GM12878 (cell line): ENCODE measurements around the gene PCDHA12. TPM values are rescaled to one million over a fixed set of nuclear protein-coding genes. Genes with fewer than 3 reads are reported as not detected.

ENCODE experiments used
- ATAC-seq: fragments of 200-7000 bp; cut with Tn5 transposase; 3 replicates; pipeline ENCODE4 v1.9.1; 2020; ENCODE audit warnings: mild to moderate bottlenecking, moderate library complexity
- BruUV-seq: library from RNA; stranded (reverse); fragments of 400-500 nt; replicated peaks from 2 replicates; lab custom pipeline; 2021; lab: Mats Ljungman, UMichigan
- CTCF ChIA-PET: fragments of 300-600 bp; sonication (Branson Sonifier 250); formaldehyde crosslinking; extraction: SDS; loops from one replicate; lab custom pipeline; 2021; ENCODE audit warnings: inconsistent platforms; lab: Yijun Ruan, JAX
- POLR2A ChIA-PET: fragments of 350-600 bp; formaldehyde crosslinking; extraction: SDS; loops from one replicate; lab custom pipeline; 2021; ENCODE audit warnings: inconsistent platforms; lab: Charles Lee
- RAD21 ChIA-PET: fragments of 300-600 bp; sonication (Branson Sonifier 250); formaldehyde crosslinking; loops from one replicate; lab custom pipeline; 2023; ENCODE audit warnings: antibody characterized with exemption; ENCODE audit not compliant: unreplicated experiment; lab: Charles Lee
- SMC1A ChIA-PET: fragments of 300-600 bp; sonication (Branson Sonifier 250); formaldehyde crosslinking; loops from one replicate; lab custom pipeline; 2023; ENCODE audit not compliant: unreplicated experiment, uncharacterized antibody; lab: Charles Lee
- DNase-seq: peaks from one replicate; pipeline ENCODE4 v3.0.0-alpha.2; 2011; ENCODE audit warnings: low read depth, low spot score
- FAIRE-seq: peaks from 3 replicates; lab custom pipeline; 2011; peaks lifted over from hg19 to GRCh38; lab: Jason Lieb, UNC
- H2AFZ ChIP-seq: 2 replicates; pipeline ENCODE4 v1.6.0; 2011; ENCODE audit warnings: low read depth, low read length, control low read depth; ENCODE audit not compliant: control insufficient read depth
- H3K27ac ChIP-seq: 2 replicates; pipeline ENCODE4 v1.5.1; 2011; ENCODE audit warnings: control low read depth; ENCODE audit not compliant: control insufficient read depth, insufficient read depth
- H3K27me3 ChIP-seq, 2 experiments: replicated peaks in 1 of 2; 2 replicates each; pipeline versions ENCODE4 v1.6.0 to v1.6.1; 2011; ENCODE audit warnings: low read length in 1 of 2; ENCODE audit not compliant: control insufficient read depth in 2 of 2, insufficient read depth in 2 of 2
- H3K36me3 ChIP-seq, 2 experiments: 2 replicates each; pipeline ENCODE4 v1.5.1; 2011; ENCODE audit warnings: low read length in 1 of 2; ENCODE audit not compliant: control insufficient read depth in 2 of 2, insufficient read depth in 2 of 2
- H3K4me1 ChIP-seq: 2 replicates; pipeline ENCODE4 v1.6.1; 2011; ENCODE audit warnings: mild to moderate bottlenecking, low read length, moderate library complexity, mixed read lengths; ENCODE audit not compliant: control insufficient read depth, insufficient read depth
- H3K4me2 ChIP-seq: 2 replicates; pipeline ENCODE4 v1.6.0; 2011; ENCODE audit warnings: control low read depth; ENCODE audit not compliant: control insufficient read depth, insufficient read depth
- H3K4me3 ChIP-seq: fragments of 200-600 bp; sonication (generic); 2 replicates; pipeline ENCODE4 v1.5.1; 2016
- H3K79me2 ChIP-seq: 2 replicates; pipeline ENCODE4 v1.6.0; 2011; ENCODE audit warnings: low read length; ENCODE audit not compliant: control insufficient read depth, insufficient read depth
- H3K9ac ChIP-seq: 2 replicates; pipeline ENCODE4 v1.8.0; 2011; ENCODE audit warnings: low read length, control low read depth, mixed read lengths; ENCODE audit not compliant: control insufficient read depth, insufficient read depth
- H3K9me3 ChIP-seq: replicated peaks from 3 replicates; pipeline ENCODE4 v1.5.1; 2011; ENCODE audit warnings: mild to moderate bottlenecking, low read length; ENCODE audit not compliant: control insufficient read depth, insufficient read depth
- H4K20me1 ChIP-seq: 2 replicates; pipeline ENCODE4 v1.6.0; 2011; ENCODE audit not compliant: control insufficient read depth, insufficient read depth
- ATF2 ChIP-seq: IDR thresholded peaks from 2 replicates; pipeline ENCODE4 v1.6.1; 2012; ENCODE audit warnings: low read length, inconsistent platforms
- CBX3 ChIP-seq: fragments of 200-600 bp; sonication (generic); IDR thresholded peaks from 2 replicates; pipeline ENCODE4 v1.6.1; 2016; ENCODE audit warnings: low read depth, borderline replicate concordance
- HDAC2 ChIP-seq: fragments of 200-600 bp; sonication (generic); IDR thresholded peaks from 2 replicates; pipeline ENCODE4 v1.6.1; 2017
- PAX5 ChIP-seq: IDR thresholded peaks from 2 replicates; pipeline ENCODE4 v1.6.1; 2011; ENCODE audit warnings: low read depth, low read length, borderline replicate concordance
- POLR2AphosphoS2 ChIP-seq: IDR thresholded peaks from 2 replicates; pipeline ENCODE4 v1.6.1; 2011; ENCODE audit warnings: low read depth, mild to moderate bottlenecking, low read length, improper control_type of control experiment, moderate library complexity
- RCOR1 ChIP-seq: conservative IDR thresholded peaks from 2 replicates; pipeline ENCODE4 v1.6.1; 2012; ENCODE audit warnings: low read depth, low read length, improper control_type of control experiment
- RUNX3 ChIP-seq: IDR thresholded peaks from 2 replicates; pipeline ENCODE4 v1.6.1; 2012; ENCODE audit warnings: low read length, inconsistent platforms
- SIN3A ChIP-seq: IDR thresholded peaks from 2 replicates; pipeline ENCODE4 v1.6.1; 2012; ENCODE audit warnings: low read depth, low read length, improper control_type of control experiment
- SMAD1 ChIP-seq: fragments of 450-650 bp; IDR thresholded peaks from 2 replicates; pipeline ENCODE4 v1.6.1; 2018; ENCODE audit warnings: mild to moderate bottlenecking, low read depth; ENCODE audit not compliant: partially characterized antibody
- ZNF207 ChIP-seq: fragments of 450-650 bp; IDR thresholded peaks from 2 replicates; pipeline ENCODE4 v1.6.1; 2014; ENCODE audit warnings: antibody characterized with exemption, mild to moderate bottlenecking, borderline replicate concordance
- WGBS: methylation state at CpG from one replicate; pipeline ENCODE4 v1.1.6; 2016; ENCODE audit warnings: low lambda C conversion rate; ENCODE audit not compliant: insufficient replicate concordance, insufficient coverage; ENCODE audit errors: missing lambda C conversion rate; 5-methylcytosine and 5-hydroxymethylcytosine counted together
- in situ Hi-C: fragments of 300-500 bp; cut with MboI; formaldehyde crosslinking; loops from 9 replicates; pipeline ENCODE4 v1.14.3; 2018; ENCODE audit warnings: mixed read lengths
- intact Hi-C: fragments of 100-400 bp; cut with micrococcal nuclease; formaldehyde crosslinking; loops from one replicate; pipeline ENCODE4 v1.14.2; 2022; ENCODE audit not compliant: unreplicated experiment
- polyA plus RNA-seq, 11 experiments: library from polyadenylated mRNA; depleted of rRNA in 4 of 11; unstranded in 6 of 11; stranded (reverse) in 5 of 11; fragments of >200 nt; fragmentation: Nextera tagmentation in 4 of 11; fragmentation: Illumina TruSeq in 1 of 11; extraction: Ambion mirVana in 4 of 11; extraction: Trizol in 1 of 11; gene quantifications; 1 replicate in 1 of 11; 2 replicates in 10 of 11; pipeline versions ENCODE4 v1.2.1 to v1.2.3, GENCODE V29; 2011 to 2016; ENCODE audit warnings: inconsistent platforms in 2 of 11, missing spikeins in 2 of 11, low read depth in 1 of 11
- total RNA-seq, 4 experiments: library from RNA; depleted of rRNA in 3 of 4; stranded (reverse); fragments of >200 nt in 3 of 4; fragmentation: Illumina TruSeq in 1 of 4; extraction: Trizol in 1 of 4; gene quantifications; 2 replicates each; pipeline versions ENCODE4 v1.2.1 to v1.2.3, GENCODE V29; 2013 to 2021
- TF ChIP-seq, protein P1 (sequence below): fragments of 450-650 bp; formaldehyde crosslinking; IDR thresholded peaks from 2 replicates; pipeline ENCODE4 v1.4.0; 2020; ENCODE audit warnings: mild to moderate bottlenecking, moderate library complexity
- TF ChIP-seq, protein P2 (sequence below): IDR thresholded peaks from 2 replicates; pipeline ENCODE4 v1.6.1; 2011; ENCODE audit warnings: borderline replicate concordance, low read depth, mild to moderate bottlenecking, moderate library complexity, mixed read lengths, low read length; ENCODE audit not compliant: insufficient read depth; ENCODE audit errors: extremely low read length
- TF ChIP-seq, protein P3 (sequence below): fragments of 150-350 bp; IDR thresholded peaks from 2 replicates; pipeline ENCODE4 v1.6.1; 2016; ENCODE audit warnings: low read depth, low read length

PCDHA12 gene
- total and polyA plus RNA-seq, 10 of the 15 experiments (the other 5 are each of a cell fraction or from before 2014, with no cell fraction given): not detected

DNA sequence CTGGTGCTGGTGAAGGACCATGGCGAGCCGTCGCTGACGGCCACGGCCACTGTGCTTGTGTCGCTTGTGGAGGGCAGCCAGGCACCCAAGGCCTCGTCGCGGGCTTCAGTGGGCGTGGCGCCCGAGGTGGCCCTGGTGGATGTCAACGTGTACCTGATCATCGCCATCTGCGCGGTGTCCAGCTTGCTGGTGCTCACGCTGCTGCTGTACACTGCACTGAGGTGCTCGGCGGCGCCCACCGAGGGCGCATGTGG lies 17.2 kb upstream of the PCDHA12 start (continued):
- TF ChIP-seq, protein P1, sequence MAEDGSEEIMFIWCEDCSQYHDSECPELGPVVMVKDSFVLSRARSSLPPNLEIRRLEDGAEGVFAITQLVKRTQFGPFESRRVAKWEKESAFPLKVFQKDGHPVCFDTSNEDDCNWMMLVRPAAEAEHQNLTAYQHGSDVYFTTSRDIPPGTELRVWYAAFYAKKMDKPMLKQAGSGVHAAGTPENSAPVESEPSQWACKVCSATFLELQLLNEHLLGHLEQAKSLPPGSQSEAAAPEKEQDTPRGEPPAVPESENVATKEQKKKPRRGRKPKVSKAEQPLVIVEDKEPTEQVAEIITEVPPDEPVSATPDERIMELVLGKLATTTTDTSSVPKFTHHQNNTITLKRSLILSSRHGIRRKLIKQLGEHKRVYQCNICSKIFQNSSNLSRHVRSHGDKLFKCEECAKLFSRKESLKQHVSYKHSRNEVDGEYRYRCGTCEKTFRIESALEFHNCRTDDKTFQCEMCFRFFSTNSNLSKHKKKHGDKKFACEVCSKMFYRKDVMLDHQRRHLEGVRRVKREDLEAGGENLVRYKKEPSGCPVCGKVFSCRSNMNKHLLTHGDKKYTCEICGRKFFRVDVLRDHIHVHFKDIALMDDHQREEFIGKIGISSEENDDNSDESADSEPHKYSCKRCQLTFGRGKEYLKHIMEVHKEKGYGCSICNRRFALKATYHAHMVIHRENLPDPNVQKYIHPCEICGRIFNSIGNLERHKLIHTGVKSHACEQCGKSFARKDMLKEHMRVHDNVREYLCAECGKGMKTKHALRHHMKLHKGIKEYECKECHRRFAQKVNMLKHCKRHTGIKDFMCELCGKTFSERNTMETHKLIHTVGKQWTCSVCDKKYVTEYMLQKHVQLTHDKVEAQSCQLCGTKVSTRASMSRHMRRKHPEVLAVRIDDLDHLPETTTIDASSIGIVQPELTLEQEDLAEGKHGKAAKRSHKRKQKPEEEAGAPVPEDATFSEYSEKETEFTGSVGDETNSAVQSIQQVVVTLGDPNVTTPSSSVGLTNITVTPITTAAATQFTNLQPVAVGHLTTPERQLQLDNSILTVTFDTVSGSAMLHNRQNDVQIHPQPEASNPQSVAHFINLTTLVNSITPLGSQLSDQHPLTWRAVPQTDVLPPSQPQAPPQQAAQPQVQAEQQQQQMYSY (CRISPR knock-in tag): no peak
- TF ChIP-seq HDAC2: no peak

DNA sequence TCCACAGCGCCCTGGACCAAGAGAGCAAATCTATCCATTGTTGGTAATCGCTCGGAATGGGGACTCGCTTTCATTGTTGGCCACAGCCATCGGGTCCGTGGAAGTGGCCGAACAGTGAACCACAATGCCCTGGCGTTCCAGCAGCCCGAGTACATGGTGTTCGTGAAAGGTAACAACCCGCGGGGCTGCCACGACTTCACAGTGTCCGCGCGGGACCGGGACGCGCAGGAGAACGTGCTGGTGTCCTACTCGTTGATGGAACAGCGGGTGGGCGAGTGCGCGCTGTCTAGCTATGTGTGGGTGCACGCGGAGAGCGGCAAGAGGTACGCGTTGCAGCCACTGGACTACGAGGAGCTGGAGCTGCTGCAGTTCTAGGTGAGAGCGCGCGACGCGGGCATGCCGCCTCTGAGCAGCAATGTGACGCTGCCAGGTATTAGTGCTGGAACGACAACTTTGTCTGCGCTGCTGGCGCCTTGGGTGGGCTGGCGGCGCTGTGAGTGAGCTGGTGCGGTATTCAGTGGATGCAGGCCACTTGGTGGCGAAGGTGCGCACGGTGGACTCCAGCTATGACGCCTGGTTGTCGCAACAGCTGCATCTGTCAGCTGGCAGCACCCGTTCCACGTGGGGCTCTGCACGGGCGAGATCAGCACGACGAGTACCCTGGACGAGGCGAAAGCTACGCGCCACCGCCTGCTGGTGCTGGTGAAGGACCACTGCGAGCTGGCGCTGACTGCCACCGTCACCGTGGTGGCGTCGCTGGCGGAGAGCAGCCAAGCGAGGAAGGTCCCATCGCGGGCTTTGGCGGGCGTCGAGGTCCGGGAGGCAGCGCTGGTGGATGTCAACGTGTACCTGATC lies 12.4 kb upstream of the PCDHA12 start:
- WGBS: 82% methylated on average over 62 of the region's 76 CpGs
- ATAC-seq: no peak
- DNase-seq: no peak
- no peak for FAIRE-seq
- in situ Hi-C loops: no loop called here
- ChIA-PET RAD21 (no interaction called here), CTCF (no interaction called here), POLR2A (no interaction called here), SMC1A (no interaction called here)
- Histone ChIP-seq H3K36me3 (no peaks in the 10 kb centered on the region), H4K20me1 (no peaks in the 10 kb centered on the region), H3K9ac (no peak overlapping the region), H3K79me2 (no peaks in the 10 kb centered on the region), H3K27me3 (no peaks in the 10 kb centered on the region), H3K4me3 (no peak overlapping the region), H3K4me2 (no peak overlapping the region), H3K4me1 (no peaks in the 10 kb centered on the region), H2AFZ (no peak overlapping the region), H3K27ac (no peak overlapping the region), H3K9me3 (no peaks in the 10 kb centered on the region; the same call in 2 of the 3 replicates)
- no TSS peak for BruUV-seq
- intact Hi-C loops: no loop called here
- TF ChIP-seq SIN3A (no peak), CBX3 (no peak), RUNX3 (no peak), ATF2 (no peak), RCOR1 (no peak), ZNF207 (no peak), SMAD1 (no peak), POLR2AphosphoS2 (no peak), PAX5 (no peak)
- TF ChIP-seq, protein P2, sequence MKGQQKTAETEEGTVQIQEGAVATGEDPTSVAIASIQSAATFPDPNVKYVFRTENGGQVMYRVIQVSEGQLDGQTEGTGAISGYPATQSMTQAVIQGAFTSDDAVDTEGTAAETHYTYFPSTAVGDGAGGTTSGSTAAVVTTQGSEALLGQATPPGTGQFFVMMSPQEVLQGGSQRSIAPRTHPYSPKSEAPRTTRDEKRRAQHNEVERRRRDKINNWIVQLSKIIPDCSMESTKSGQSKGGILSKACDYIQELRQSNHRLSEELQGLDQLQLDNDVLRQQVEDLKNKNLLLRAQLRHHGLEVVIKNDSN: no peak
- TF ChIP-seq, protein P3, sequence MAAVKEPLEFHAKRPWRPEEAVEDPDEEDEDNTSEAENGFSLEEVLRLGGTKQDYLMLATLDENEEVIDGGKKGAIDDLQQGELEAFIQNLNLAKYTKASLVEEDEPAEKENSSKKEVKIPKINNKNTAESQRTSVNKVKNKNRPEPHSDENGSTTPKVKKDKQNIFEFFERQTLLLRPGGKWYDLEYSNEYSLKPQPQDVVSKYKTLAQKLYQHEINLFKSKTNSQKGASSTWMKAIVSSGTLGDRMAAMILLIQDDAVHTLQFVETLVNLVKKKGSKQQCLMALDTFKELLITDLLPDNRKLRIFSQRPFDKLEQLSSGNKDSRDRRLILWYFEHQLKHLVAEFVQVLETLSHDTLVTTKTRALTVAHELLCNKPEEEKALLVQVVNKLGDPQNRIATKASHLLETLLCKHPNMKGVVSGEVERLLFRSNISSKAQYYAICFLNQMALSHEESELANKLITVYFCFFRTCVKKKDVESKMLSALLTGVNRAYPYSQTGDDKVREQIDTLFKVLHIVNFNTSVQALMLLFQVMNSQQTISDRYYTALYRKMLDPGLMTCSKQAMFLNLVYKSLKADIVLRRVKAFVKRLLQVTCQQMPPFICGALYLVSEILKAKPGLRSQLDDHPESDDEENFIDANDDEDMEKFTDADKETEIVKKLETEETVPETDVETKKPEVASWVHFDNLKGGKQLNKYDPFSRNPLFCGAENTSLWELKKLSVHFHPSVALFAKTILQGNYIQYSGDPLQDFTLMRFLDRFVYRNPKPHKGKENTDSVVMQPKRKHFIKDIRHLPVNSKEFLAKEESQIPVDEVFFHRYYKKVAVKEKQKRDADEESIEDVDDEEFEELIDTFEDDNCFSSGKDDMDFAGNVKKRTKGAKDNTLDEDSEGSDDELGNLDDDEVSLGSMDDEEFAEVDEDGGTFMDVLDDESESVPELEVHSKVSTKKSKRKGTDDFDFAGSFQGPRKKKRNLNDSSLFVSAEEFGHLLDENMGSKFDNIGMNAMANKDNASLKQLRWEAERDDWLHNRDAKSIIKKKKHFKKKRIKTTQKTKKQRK: no peak
